GM10847 (cell line): ENCODE results near the gene MPPED2.

Experiments
- POLR2A ChIP-seq: IDR thresholded peaks from 2 replicates; pipeline ENCODE4 v1.6.1; 2011; ENCODE audit not compliant: insufficient read length; ENCODE audit errors: extremely low read depth

Gene MPPED2

DNA sequence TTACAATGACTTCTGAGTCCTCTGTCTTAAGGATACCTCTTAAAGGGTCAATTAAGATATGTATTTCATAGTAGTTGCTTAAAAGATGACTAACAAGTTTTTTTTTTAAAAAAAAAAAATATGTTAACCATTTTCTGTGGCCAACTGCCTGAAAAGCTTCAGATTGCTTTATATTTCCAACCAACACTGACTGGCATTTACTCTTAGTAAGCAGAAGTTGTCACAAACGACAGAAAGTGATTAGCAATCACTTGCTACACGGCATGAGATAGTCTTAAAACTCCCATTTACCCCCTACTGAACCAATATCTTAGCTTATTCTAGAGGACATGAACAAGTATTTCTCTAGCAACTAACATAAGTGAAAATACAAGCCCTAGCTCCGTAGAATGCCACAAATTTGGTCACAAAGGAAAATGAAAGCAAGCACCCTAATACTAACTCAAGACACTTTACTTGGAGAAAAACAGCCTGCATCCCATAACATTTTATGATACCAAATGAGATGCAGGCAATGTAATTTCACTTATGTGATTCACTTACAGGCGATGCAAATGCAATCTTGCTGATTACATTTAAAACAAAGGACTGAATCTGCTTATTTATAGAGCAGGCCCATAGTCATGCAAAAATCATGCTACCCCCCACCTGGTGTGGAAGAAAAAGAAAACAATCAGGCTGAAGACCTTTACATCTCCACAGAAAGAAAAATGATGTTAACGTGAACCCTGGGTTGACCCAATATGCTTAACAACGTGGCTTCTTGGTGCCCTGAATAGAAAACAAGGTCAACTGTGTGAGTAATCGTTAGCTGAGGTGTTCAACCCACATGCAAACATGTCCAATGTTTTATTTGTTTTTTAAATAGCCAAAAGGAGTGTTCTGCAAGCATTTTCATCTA, 25.7 kb downstream of the MPPED2 start:
- TF ChIP-seq POLR2A: no peak

DNA sequence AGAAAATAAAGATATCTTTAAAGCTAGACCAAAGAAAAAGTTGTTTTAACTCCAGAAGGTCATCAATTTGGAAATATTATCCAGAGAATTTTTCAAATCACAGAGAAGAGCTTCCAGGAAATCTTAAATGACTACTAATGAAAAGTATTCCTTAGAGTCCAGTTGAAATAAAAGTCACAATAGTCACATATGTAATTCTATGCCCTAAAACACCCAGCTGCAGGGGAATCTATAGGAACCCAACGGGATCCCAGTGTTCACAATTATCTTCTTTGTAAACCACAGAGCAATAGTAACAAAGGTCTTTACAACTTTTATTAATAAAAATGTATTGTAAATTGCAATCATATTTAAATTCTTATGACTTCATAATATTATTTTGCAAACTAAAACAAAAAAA, 27.1 kb downstream of the MPPED2 start:
- TF ChIP-seq POLR2A: no peak

DNA sequence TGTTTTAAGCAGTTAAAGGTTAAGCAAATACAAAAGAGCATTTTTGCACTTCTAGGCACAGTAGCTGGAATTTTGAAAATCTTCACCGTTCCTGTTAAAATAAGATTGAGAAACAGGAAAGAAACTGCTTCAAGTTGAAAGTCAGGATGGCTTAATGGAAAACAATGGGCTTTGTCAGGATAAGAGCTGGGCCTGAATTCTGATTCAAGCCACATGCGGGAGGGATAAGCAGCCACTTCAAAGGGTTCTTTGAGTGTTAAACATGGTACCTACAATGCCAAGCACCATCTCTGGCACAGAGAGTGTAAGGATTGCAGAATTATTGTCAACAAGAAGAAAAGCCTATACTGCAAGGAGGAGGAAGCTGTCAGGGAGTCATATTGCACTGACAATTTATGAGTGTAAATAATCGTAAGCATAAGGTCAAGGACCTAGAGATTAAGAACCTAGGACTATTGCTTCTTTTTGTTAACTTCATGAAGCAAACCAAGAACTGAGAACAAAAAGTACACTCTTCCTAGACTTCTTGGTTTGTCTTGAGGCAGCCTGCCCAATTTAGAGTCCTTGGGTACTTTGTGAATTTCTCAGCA, 32.5 kb downstream of the MPPED2 start:
- TF ChIP-seq POLR2A: no peak

DNA sequence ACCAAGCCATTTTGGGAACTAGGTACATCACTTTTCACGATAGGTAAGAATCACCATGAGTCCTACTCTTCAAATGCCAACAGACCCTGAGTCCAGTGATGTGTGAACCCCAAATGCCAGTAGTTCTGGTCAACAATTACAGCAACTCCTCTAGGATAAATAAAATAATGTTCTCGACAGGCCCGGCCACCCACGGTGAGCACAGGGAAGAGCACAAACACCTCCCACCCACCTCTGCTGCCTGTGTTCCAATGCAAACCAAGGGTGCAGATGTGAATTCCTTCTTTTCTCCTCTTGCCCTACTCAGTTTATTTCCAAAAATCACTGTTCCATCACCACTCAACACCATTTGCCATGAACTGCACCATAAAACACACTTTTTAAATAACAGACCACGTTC, 33.3 kb downstream of the MPPED2 start:
- TF ChIP-seq POLR2A: no peak

DNA sequence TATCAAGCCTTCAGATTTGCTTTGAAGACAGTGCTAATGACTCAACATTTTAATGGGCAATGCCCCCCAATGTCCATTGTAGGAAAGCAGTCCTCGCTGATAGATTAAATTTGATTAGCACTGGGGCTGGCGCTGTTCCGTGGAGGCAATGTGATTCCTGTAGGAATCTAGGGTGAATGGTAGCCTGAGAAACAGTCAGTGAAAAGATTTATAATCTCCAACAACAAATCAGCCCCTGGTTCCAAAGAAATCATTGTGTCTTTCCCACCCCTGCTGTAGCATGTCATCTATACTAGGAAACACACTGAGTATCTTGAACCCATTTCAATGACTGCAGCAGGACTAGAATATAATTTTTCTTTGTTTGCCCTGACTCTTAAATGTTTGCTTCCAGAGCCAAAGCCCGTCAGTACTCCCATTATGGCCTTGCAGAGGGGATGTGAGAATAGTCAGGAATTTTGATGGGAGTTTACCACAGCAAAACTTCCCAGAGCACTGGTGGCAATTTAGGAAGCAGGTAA, 36.1 kb downstream of the MPPED2 start:
- TF ChIP-seq POLR2A: no peak

DNA sequence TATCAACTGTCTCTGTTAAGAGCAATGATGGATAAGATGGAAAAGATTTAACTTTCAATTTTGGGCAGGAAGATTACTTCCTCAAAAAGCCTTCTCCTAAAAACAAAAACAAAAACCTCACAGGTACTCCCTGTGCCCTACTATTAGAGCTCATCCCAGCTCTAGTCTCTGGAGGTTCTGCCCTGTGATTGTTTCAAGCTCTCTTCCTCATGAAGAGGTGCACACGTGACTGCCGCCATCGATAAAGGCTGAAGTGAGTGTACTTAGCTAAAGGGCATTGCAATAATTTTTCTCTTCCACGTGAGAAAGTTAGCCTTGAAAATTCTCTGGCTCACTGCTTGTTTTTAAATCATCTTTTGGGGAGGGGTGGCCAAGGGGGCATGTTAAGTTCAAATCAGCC, 36.6 kb downstream of the MPPED2 start:
- TF ChIP-seq POLR2A: no peak

DNA sequence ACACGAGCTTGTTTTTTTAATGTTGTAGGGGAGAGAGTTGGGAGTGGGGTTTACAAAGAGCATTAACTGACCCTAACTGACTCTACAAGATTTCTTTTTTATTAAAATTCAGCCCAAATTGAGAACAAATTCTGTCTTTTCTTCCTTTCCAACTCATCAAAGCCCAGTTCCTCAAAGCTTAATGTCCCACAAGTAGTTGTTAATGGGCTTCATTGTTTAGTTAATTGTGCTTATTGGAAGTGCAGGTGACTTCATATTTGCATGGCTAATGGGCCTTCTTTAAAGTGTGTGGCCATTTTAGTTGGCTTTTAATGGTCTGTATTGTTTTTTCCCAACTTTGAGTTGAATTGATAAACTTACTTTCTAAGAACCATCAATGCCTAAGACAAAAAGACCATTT, 39.8 kb downstream of the MPPED2 start:
- TF ChIP-seq POLR2A: no peak

DNA sequence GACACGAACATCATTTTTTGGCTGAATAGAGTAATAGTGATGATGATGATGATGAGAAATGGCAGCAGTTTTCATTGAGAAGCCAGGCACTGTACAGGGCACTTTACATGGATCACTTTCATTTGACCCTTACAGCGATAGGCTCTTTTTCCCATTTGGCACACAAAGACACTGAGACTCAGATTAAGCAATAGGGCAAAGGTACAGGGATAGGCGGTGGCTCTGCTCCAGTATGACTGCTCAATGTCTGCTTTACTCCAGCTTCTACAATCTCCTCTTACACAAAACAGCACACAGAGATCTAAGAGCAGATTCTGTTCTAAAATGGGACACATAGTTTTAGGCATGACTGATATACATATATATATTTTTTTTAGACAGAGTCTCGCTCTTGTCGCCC, 40.6 kb downstream of the MPPED2 start:
- TF ChIP-seq POLR2A: no peak

DNA sequence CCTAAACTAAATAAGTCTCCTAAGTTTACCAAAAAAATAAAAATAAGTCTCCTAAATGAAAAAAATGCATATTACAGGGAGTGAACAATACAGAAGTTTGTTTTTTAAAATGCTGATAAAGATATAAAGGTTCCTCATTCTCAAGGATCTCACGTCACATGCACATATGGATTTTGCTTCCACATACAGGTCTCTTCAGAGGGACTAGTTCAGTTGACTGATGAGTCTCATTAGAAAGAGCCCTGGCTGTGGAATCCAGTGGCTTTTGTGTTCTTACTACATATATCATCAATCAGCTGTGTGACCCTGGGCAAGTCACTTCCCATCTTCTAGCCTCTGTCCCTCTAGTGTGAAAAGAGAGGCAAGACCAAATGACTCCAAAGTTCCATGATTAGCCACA, 43.1 kb downstream of the MPPED2 start:
- no peak for TF ChIP-seq POLR2A

DNA sequence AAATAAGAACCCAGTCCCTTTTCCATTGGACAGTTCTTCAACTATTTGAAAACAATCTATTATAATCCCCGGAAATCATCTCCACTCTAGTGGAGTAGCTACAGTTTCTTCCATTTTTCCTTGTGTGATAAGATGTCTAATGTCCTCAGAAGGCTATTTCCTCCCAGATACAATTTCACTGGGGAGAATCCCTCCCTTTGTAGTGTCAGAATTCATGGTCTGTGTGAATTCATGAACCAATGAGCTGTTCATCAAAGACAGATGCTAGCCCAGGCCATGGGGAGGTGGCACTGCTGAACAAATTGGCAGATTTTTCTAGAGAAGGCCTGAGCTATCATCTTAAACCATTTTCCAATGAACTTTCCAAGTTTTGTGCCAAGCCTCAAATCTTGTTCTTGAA, 45.4 kb downstream of the MPPED2 start:
- TF ChIP-seq POLR2A: no peak

DNA sequence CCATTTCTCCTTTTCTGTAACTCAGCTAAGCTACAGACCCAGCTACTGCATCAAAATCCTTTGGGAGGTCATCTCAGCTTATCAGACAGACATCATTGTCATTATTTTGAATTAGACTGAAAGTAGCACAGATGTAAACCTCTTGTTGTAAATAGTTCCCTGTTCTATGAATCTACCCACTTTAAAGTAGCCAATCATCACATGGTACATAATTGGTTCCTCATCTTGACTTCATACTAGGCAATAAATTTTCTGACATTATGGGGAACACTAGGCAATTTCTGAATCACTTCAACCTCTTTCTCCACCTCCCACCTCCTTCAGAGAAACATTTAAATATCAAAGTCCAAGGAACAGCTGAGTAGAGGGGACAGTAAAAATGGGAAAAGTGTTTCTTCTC, 47.9 kb downstream of the MPPED2 start:
- no peak for TF ChIP-seq POLR2A

DNA sequence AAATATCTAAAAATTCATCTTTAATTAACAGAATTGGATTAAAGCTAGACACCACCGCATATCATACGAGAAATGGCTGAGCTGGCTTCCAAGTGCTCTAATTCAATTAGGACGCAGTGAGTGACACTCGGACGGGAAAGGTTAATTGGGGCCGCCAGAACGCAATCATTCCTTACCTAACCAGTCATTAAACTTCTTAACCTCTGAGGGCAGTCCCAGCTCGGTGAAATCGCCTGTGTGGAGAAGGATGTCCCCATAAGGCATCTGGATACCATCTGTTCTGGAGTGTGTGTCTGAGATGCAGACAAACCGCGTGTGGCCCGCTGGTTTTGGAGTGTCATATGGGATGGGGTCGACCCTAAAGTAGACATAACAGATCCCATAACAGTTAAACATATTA, 50.3 kb downstream of the MPPED2 start:
- TF ChIP-seq POLR2A: no peak

DNA sequence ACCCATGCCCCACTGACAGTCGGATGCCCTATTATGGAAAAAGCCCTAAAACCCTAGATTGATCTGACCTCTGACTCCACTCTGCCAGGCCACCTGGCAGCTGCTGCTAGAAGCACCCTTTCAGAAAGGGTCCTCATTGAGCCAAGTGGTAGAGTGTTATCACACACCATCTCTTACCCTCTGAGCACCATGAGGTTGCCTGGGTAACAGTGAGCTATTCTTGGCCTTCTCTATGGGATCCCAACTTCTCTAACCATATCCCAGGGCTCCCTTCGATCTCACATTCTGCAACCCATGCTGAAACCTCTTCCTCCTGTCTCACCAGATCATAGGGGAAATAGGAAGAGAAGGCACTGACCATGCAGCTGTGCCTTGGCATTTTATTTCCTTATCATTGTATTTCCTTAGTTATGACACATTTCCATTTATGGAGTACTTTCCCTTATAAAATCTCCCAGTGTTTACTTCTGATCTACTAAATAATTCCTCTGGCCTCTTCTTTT, 52.7 kb downstream of the MPPED2 start:
- TF ChIP-seq POLR2A: no peak

DNA sequence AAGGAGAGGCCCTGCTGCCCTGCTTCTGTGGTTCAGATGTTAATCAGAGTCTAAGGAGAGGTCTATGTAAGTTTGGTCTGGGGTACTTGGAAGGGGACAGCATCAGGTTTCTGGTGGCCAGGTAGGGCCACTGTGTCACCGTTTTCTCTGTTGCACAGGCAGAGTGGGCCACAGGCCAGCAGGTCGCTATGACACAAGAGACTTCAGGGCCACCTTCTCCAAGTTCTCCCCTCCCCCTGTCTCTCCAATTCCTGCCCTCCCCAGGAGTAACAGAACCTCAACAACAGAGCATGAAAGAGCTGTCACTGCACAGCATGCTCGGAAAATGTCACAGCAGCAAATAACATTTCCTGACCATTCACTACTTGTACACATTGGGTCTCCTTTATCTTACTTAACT, 58.6 kb downstream of the MPPED2 start:
- TF ChIP-seq POLR2A: no peak

DNA sequence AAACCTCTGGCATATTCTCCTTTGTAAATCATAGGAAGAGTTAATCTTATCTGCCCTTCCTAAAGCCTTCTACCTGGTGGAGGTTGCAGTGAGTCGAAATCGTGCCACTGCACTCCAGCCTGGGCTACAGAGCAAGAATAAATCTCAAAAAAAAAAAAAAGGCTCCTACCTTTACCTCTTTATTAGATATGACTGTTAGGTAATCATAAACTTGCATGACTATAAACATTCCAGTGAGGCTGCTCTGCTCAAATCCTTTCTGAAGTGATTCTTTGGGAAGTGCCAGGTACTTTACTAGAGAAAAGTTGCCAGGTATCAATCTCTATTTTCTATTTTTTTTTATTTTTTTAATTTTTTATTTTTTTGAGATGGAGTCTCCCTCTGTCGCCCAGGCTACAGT, 59.6 kb downstream of the MPPED2 start:
- TF ChIP-seq POLR2A: no peak

DNA sequence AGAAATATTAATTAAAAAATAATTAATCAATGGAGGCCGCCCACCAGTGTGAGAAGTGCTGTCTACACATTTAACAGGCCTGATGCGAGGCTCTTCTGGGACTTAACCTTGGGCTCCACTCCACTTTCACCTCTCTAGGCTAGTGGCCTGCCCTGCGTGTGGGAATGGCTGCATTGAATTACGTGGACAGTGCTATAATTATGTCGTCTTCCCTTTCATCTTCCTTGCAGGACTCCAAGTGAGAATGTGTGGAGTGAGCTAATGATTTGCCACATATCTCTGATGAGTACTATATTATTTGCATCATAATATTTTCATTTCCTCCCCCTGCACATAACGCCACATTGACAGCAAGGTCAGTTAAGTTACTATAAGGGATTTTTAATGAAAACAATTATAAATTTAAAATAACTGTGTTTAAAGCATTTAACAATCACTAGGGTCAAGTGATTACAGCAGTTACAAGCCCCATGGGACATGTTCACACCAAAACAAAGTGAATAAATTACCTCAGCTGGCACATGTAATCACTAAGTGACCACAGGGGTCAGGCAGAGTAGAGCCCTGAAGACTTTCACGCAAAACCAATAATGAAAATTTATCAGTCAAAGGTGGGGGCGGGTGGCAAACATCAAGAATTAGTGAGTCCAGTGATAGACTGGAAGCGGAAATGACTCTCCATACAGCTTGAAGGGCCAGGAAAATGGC, 63.5 kb downstream of the MPPED2 start:
- no peak for TF ChIP-seq POLR2A
